K562 (cell line): Measurements from ENCODE around the gene KAT2B. TPM values are rescaled to one million over a fixed set of nuclear protein-coding genes. Genes with fewer than 3 reads are reported as not detected.

Experiments used
- ATF3 ChIP-seq, 2 experiments: fragments of 450-650 bp in 1 of 2; sonication (generic) in 1 of 2; formaldehyde crosslinking in 1 of 2; IDR thresholded peaks in 1 of 2; conservative IDR thresholded peaks in 1 of 2; 2 replicates each; pipeline versions ENCODE4 v1.6.1 to v1.8.1; 2016 to 2023; ENCODE audit warnings: mild to moderate bottlenecking in 2 of 2, moderate library complexity in 2 of 2, inconsistent platforms in 1 of 2, missing genetic modification reagents in 1 of 2
- BCLAF1 ChIP-seq, 2 experiments: fragments of 450-650 bp in 1 of 2; IDR thresholded peaks; 2 replicates each; pipeline ENCODE4 v1.6.1; 2011 to 2017; ENCODE audit warnings: low read depth in 2 of 2, antibody characterized with exemption in 1 of 2, borderline replicate concordance in 1 of 2, low read length in 1 of 2, mild to moderate bottlenecking in 1 of 2, mixed read lengths in 1 of 2; ENCODE audit not compliant: control insufficient read depth in 1 of 2
- BDP1 ChIP-seq: IDR thresholded peaks from 3 replicates; pipeline ENCODE4 v1.6.1; 2011; ENCODE audit not compliant: insufficient read length, insufficient read depth
- DACH1 ChIP-seq: fragments of 450-650 bp; IDR thresholded peaks from 2 replicates; pipeline ENCODE4 v1.6.1; 2018; ENCODE audit not compliant: partially characterized antibody
- DNMT1 ChIP-seq: fragments of 450-650 bp; IDR thresholded peaks from 2 replicates; pipeline ENCODE4 v1.6.1; 2016; ENCODE audit warnings: antibody characterized with exemption, mild to moderate bottlenecking
- E2F6 ChIP-seq, 2 experiments: IDR thresholded peaks; 2 replicates each; pipeline ENCODE4 v1.6.1; 2011; ENCODE audit warnings: borderline replicate concordance in 1 of 2, control low read depth in 1 of 2, low read depth in 1 of 2, low read length in 1 of 2, mild to moderate bottlenecking in 1 of 2, mixed read lengths in 1 of 2, moderate library complexity in 1 of 2; ENCODE audit not compliant: insufficient read depth in 1 of 2, insufficient read length in 1 of 2, poor library complexity in 1 of 2, severe bottlenecking in 1 of 2; ENCODE audit errors: extremely low read depth in 1 of 2
- GABPB1 ChIP-seq: sonication (generic); formaldehyde crosslinking; IDR thresholded peaks from 2 replicates; pipeline ENCODE4 v1.8.0; 2022; ENCODE audit warnings: mild to moderate bottlenecking, missing genetic modification reagents
- HDAC1 ChIP-seq, 2 experiments: fragments of 450-650 bp; IDR thresholded peaks; 2 replicates each; pipeline ENCODE4 v1.6.1; 2016 to 2017; ENCODE audit warnings: inconsistent platforms in 1 of 2, mild to moderate bottlenecking in 1 of 2, moderate library complexity in 1 of 2
- HMGN3 ChIP-seq: IDR thresholded peaks from 2 replicates; pipeline ENCODE4 v1.6.1; 2011; ENCODE audit warnings: borderline replicate concordance, low read depth, mild to moderate bottlenecking, mixed read lengths, low read length; ENCODE audit not compliant: insufficient read length; ENCODE audit errors: extremely low read depth
- ILK ChIP-seq: fragments of 450-650 bp; IDR thresholded peaks from 2 replicates; pipeline ENCODE4 v1.6.1; 2016; ENCODE audit warnings: missing genetic modification characterization, low read depth, mild to moderate bottlenecking, missing compliant biosample characterization, moderate library complexity, borderline replicate concordance
- KLF6 ChIP-seq: fragments of 250-450 bp; sonication (Bioruptor Pico); IDR thresholded peaks from 2 replicates; pipeline ENCODE4 v1.4.0; 2020; ENCODE audit warnings: mild to moderate bottlenecking, moderate library complexity, borderline replicate concordance
- MAFF ChIP-seq: IDR thresholded peaks from 2 replicates; pipeline ENCODE4 v1.6.1; 2012; ENCODE audit warnings: low read length, improper control_type of control experiment
- MCM7 ChIP-seq, 2 experiments: fragments of 450-650 bp; IDR thresholded peaks; 2 replicates each; pipeline ENCODE4 v1.6.1; 2016 to 2018
- NR0B1 ChIP-seq: fragments of 450-650 bp; IDR thresholded peaks from one replicate; pipeline ENCODE4 v1.6.1; 2018; ENCODE audit warnings: mild to moderate bottlenecking, moderate library complexity; ENCODE audit not compliant: partially characterized antibody
- PREB ChIP-seq: sonication (generic); formaldehyde crosslinking; IDR thresholded peaks from 2 replicates; pipeline ENCODE4 v1.8.1; 2023; ENCODE audit warnings: mild to moderate bottlenecking, missing genetic modification reagents
- SETDB1 ChIP-seq: IDR thresholded peaks from one replicate; pipeline ENCODE4 v1.6.1; 2012; ENCODE audit warnings: low read length, control low read depth, inconsistent platforms
- SIN3B ChIP-seq: fragments of 450-650 bp; IDR thresholded peaks from 2 replicates; pipeline ENCODE4 v1.6.1; 2017; ENCODE audit warnings: low read depth, mild to moderate bottlenecking, moderate library complexity
- SP1 ChIP-seq: sonication (generic); formaldehyde crosslinking; IDR thresholded peaks from 2 replicates; pipeline ENCODE4 v1.8.1; 2022; ENCODE audit warnings: mild to moderate bottlenecking, missing genetic modification reagents
- ZNF707 ChIP-seq: fragments of 250-450 bp; sonication (Bioruptor Pico); conservative IDR thresholded peaks from 2 replicates; pipeline ENCODE4 v1.8.0; 2022; ENCODE audit warnings: inconsistent platforms, mild to moderate bottlenecking, moderate library complexity
- polyA plus RNA-seq, 8 experiments: library from polyadenylated mRNA; depleted of rRNA in 4 of 8; stranded (reverse) in 5 of 8; unstranded in 3 of 8; fragments of >200 nt; fragmentation: Nextera tagmentation in 2 of 8; fragmentation: Illumina TruSeq in 1 of 8; extraction: Ambion mirVana in 2 of 8; extraction: Trizol in 1 of 8; gene quantifications; 2 replicates each; pipeline versions ENCODE4 v1.2.1 to v1.2.3, GENCODE V29; 2011 to 2014; ENCODE audit warnings: inconsistent platforms in 1 of 8, missing spikeins in 1 of 8
- total RNA-seq, 7 experiments: library from RNA; depleted of rRNA in 6 of 7; stranded (reverse); fragments of >200 nt in 6 of 7; fragmentation: Illumina TruSeq in 2 of 7; extraction: Trizol in 2 of 7; gene quantifications; 2 replicates each; pipeline versions ENCODE4 v1.2.1 to v1.2.3, GENCODE V29; 2011 to 2021; ENCODE audit warnings: low replicate concordance in 1 of 7

The KAT2B gene
- total and polyA plus RNA-seq, 9 of the 15 experiments (the other 6 are each of a cell fraction or from before 2014, with no cell fraction given): 3.3 to 14.9 (median 12.2) TPM

GRCh38 chr3:20038699-20039465 is 1.4 kb upstream of the KAT2B start (continued):
- no peak for TF ChIP-seq ATF3 (IDR thresholded peaks at IDR 0.05)
- TF ChIP-seq ATF3 (CRISPR knock-in tag; conservative IDR thresholded peaks at IDR 0.05): no peak
- no peak for TF ChIP-seq BCLAF1 (IDR thresholded peaks at IDR 0.05; ENCODE audit: borderline replicate concordance in 1 of 2, control insufficient read depth in 1 of 2, low read depth in 2 of 2, low read length in 1 of 2)
- TF ChIP-seq SIN3B: no peak
- TF ChIP-seq ZNF707: no peak
- no peak for TF ChIP-seq MCM7 (IDR thresholded peaks at IDR 0.05)
- no peak for TF ChIP-seq DNMT1
- TF ChIP-seq DACH1: peak; percentile 81
- TF ChIP-seq PREB (CRISPR knock-in tag): 0 out of 2 replicates have a peak, but pooled peaks have one; percentile 51
- TF ChIP-seq HDAC1 (IDR thresholded peaks at IDR 0.05): peak; percentile 52 to 56; a peak in 3 of 4 replicates
- no peak for TF ChIP-seq ILK (tag)
- no peak for TF ChIP-seq SP1 (CRISPR knock-in tag)
- no peak for TF ChIP-seq E2F6 (IDR thresholded peaks at IDR 0.05; ENCODE audit: borderline replicate concordance in 1 of 2, extremely low read depth in 1 of 2, insufficient read depth in 1 of 2, insufficient read length in 1 of 2, low read depth in 1 of 2, low read length in 1 of 2, poor library complexity in 1 of 2, severe bottlenecking in 1 of 2)
- TF ChIP-seq KLF6 (CRISPR knock-in tag): no peak
- TF ChIP-seq BDP1: no peak
- TF ChIP-seq MAFF: peak; percentile 83
- TF ChIP-seq GABPB1: no peak
- no peak for TF ChIP-seq SETDB1
- no peak for TF ChIP-seq NR0B1
- no peak for TF ChIP-seq HMGN3
